K562 (cell line): Measurements from ENCODE around the gene CCNYL1. TPM values are rescaled to one million over a fixed set of nuclear protein-coding genes. Genes with fewer than 3 reads are reported as not detected.
A peak's percentile ranks its signal among the peaks of the same experiment; 100 is the strongest.

Experiments
- AFF1 ChIP-seq, 2 experiments: fragments of 450-650 bp; IDR thresholded peaks; 2 replicates each; pipeline ENCODE4 v1.6.1; 2018; ENCODE audit warnings: mild to moderate bottlenecking in 2 of 2, low read depth in 1 of 2; ENCODE audit not compliant: partially characterized antibody in 2 of 2
- ARID1B ChIP-seq: fragments of 450-650 bp; IDR thresholded peaks from 2 replicates; pipeline ENCODE4 v1.6.1; 2016; ENCODE audit warnings: antibody characterized with exemption, mild to moderate bottlenecking, inconsistent platforms
- ARID4B ChIP-seq: sonication (generic); formaldehyde crosslinking; IDR thresholded peaks from 2 replicates; pipeline ENCODE4 v1.8.0; 2022; ENCODE audit warnings: mild to moderate bottlenecking, missing genetic modification reagents
- CBFA2T2 ChIP-seq: fragments of 450-650 bp; conservative IDR thresholded peaks from 2 replicates; pipeline ENCODE4 v1.6.1; 2017; ENCODE audit warnings: mild to moderate bottlenecking
- ESRRA ChIP-seq: fragments of 450-650 bp; IDR thresholded peaks from 2 replicates; pipeline ENCODE4 v1.6.1; 2014; ENCODE audit warnings: low read depth, mild to moderate bottlenecking, moderate library complexity, borderline replicate concordance
- IFI16 ChIP-seq: fragments of 250-450 bp; sonication (Bioruptor Pico); IDR thresholded peaks from 2 replicates; pipeline ENCODE4 v2.1.2; 2022; ENCODE audit warnings: mild to moderate bottlenecking, inconsistent platforms
- NBN ChIP-seq: fragments of 450-650 bp; IDR thresholded peaks from 2 replicates; pipeline ENCODE4 v1.6.1; 2016; ENCODE audit warnings: low read depth, mild to moderate bottlenecking
- NONO ChIP-seq, 2 experiments: fragments of 200-400 bp in 1 of 2; fragments of 450-650 bp in 1 of 2; formaldehyde crosslinking in 1 of 2; IDR thresholded peaks; 2 replicates each; pipeline ENCODE4 v1.6.1; 2017; ENCODE audit warnings: low read depth in 2 of 2, mild to moderate bottlenecking in 2 of 2, moderate library complexity in 2 of 2, low read length in 1 of 2
- NR2C1 ChIP-seq, 2 experiments: fragments of 450-650 bp; IDR thresholded peaks; 2 replicates each; pipeline ENCODE4 v1.6.1; 2017; ENCODE audit warnings: mild to moderate bottlenecking in 2 of 2, antibody characterized with exemption in 1 of 2, inconsistent platforms in 1 of 2, missing compliant biosample characterization in 1 of 2, missing genetic modification characterization in 1 of 2
- THRB ChIP-seq: fragments of 450-650 bp; formaldehyde crosslinking; conservative IDR thresholded peaks from 2 replicates; pipeline ENCODE4 v1.4.0; 2022; ENCODE audit warnings: mild to moderate bottlenecking, missing genetic modification characterization
- ZBTB12 ChIP-seq: fragments of 250-450 bp; sonication (Bioruptor Pico); IDR thresholded peaks from 2 replicates; pipeline ENCODE4 v1.4.0; 2020
- ZBTB8A ChIP-seq: fragments of 450-650 bp; IDR thresholded peaks from 2 replicates; pipeline ENCODE4 v1.6.1; 2018; ENCODE audit warnings: mild to moderate bottlenecking, moderate library complexity; ENCODE audit not compliant: partially characterized antibody
- polyA plus RNA-seq, 8 experiments: library from polyadenylated mRNA; depleted of rRNA in 4 of 8; stranded (reverse) in 5 of 8; unstranded in 3 of 8; fragments of >200 nt; fragmentation: Nextera tagmentation in 2 of 8; fragmentation: Illumina TruSeq in 1 of 8; extraction: Ambion mirVana in 2 of 8; extraction: Trizol in 1 of 8; gene quantifications; 2 replicates each; pipeline versions ENCODE4 v1.2.1 to v1.2.3, GENCODE V29; 2011 to 2014; ENCODE audit warnings: inconsistent platforms in 1 of 8, missing spikeins in 1 of 8
- total RNA-seq, 7 experiments: library from RNA; depleted of rRNA in 6 of 7; stranded (reverse); fragments of >200 nt in 6 of 7; fragmentation: Illumina TruSeq in 2 of 7; extraction: Trizol in 2 of 7; gene quantifications; 2 replicates each; pipeline versions ENCODE4 v1.2.1 to v1.2.3, GENCODE V29; 2011 to 2021; ENCODE audit warnings: low replicate concordance in 1 of 7

The CCNYL1 gene
- total and polyA plus RNA-seq, 9 of the 15 experiments (the other 6 are each of a cell fraction or from before 2014, with no cell fraction given): 1.9 to 7.5 (median 4.7) TPM

GRCh38 chr2:207772081-207772843 is 60.8 kb downstream of the CCNYL1 start (continued):
- TF ChIP-seq NONO (IDR thresholded peaks at IDR 0.05; ENCODE audit: low read depth in 2 of 2, low read length in 1 of 2) (no peak), AFF1 (IDR thresholded peaks at IDR 0.05; ENCODE audit: low read depth in 1 of 2, partially characterized antibody in 2 of 2) (peak in 1 of 2 experiments; percentile 66), IFI16 (CRISPR knock-in tag) (peak; percentile 98), NBN (no peak), ESRRA (peak; percentile 97), NR2C1 (IDR thresholded peaks at IDR 0.05) (peak; percentile 65), NR2C1 (tag; IDR thresholded peaks at IDR 0.05) (peak; percentile 98), ZBTB12 (CRISPR knock-in tag) (peak; percentile 96), ARID1B (no peak), ARID4B (CRISPR knock-in tag) (no peak), ZBTB8A (no peak), THRB (CRISPR knock-in tag) (peak; percentile 99), CBFA2T2 (no peak)
